Subcutaneous adipose tissue (tissue), 4 donors: Measurements from ENCODE around the gene ABCA7. TPM values are rescaled to one million over a fixed set of nuclear protein-coding genes. Genes with fewer than 3 reads are reported as not detected.

Experiments
- CTCF ChIP-seq: fragments of 450-650 bp; IDR thresholded peaks from one replicate; pipeline ENCODE4 v1.5.1; 2016; ENCODE audit warnings: low read depth, mild to moderate bottlenecking, control low read depth, antibody characterized with exemption, moderate library complexity
- total RNA-seq, 4 donors: library from RNA; depleted of rRNA; stranded (reverse); fragments of >200 nt; gene quantifications; one replicate each; pipeline ENCODE4 v1.1.0, GENCODE V29; 2016

The ABCA7 gene
- total RNA-seq, 4 donors from 2014 or later: 3.4 to 35.2 (median 12.2) TPM

DNA sequence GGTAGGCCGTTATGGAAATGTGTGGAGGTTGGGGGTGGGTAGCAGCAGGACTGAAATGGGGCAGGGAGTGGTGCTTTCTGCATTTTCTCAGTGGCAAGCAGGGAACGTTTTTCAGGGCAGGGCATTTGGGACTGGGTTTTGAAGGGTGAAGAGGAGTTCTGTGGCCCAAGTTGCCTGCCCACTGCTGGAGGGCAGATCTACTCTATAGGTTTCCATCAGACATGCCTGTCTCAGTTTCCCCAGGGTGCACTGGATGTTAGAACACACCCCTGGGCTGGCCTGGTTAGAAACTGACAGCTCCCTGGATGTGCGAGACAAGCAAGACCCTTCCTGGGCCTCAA, 40.6 kb upstream of the ABCA7 start:
- no peak for TF ChIP-seq CTCF

DNA sequence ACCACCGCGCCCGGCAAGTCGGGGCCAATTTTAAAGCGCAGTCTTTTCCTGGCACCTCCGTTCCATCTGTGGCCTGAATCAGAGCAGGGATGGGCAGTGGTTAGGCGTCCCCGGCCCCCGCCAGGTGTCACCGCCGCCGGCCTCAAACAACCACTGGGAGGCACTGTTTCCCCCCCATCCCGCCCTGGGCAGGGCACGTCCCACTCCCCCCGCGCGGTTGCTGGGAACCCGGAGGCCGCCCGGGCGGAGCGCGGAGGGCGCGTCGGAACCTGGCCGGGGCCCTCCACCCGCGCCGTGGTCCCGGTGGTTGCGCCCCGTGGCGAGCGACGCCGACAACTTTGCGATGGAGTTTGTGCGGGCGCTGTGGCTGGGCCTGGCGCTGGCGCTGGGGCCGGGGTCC, 39.8 kb upstream of the ABCA7 start, which contains the start of gene GRIN3B:
Gene GRIN3B, plus strand, starts transcription at position 325 of the 400 bp plus-strand sequence. Its CDS starts 19 bp downstream, at position 344.
- TF ChIP-seq CTCF: no peak

DNA sequence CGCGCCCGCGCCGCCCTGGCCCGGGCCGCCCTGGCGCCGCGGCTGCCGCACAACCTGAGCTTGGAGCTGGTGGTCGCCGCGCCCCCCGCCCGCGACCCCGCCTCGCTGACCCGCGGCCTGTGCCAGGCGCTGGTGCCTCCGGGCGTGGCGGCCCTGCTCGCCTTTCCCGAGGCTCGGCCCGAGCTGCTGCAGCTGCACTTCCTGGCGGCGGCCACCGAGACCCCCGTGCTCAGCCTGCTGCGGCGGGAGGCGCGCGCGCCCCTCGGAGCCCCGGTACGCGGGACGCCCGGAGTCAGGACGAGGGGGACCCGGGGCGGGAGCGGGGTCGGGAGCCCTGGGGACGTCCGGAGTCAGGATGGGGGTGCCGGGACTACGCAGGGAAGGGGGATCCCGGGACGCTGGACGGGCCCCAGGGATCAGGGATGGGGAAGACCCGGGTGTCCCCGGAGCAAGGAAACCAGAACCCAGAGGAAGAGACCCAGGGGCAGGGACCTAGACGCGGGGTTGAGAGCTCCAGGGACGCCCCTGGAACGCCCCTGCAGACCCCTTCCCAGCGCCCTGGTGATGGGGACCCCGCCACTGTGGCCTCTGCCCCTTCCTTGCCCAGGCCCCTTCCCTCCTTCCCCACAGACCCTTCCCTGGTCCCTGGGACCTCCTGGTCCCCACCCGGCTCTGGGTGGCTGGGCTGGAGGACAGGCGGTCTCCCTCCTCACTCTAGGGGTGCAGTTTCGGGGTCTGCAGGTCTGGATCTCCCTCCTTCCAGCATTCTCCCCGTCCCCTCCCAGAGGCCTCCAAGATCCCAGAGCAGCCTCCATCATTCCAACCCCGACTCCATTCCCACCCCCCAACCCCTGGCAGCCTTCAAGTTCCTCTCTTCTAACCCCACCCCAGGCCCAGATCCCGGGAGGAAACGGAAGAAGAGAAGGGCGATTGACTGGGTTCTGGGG, 39.0 kb upstream of the ABCA7 start:
- TF ChIP-seq CTCF: no peak

- TF ChIP-seq CTCF: no peak
Observed at GRCh38 chr19:1001538-1002166, 38.3 kb upstream of the ABCA7 start.

- no peak for TF ChIP-seq CTCF
Observed at GRCh38 chr19:1002600-1002999, 37.3 kb upstream of the ABCA7 start.

DNA sequence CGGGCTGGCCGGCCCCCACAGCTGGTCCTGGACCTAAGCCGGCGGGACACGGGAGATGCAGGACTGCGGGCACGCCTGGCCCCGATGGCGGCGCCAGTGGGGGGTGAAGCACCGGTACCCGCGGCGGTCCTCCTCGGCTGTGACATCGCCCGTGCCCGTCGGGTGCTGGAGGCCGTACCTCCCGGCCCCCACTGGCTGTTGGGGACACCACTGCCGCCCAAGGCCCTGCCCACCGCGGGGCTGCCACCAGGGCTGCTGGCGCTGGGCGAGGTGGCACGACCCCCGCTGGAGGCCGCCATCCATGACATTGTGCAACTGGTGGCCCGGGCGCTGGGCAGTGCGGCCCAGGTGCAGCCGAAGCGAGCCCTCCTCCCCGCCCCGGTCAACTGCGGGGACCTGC, 36.6 kb upstream of the ABCA7 start:
- TF ChIP-seq CTCF: no peak

DNA sequence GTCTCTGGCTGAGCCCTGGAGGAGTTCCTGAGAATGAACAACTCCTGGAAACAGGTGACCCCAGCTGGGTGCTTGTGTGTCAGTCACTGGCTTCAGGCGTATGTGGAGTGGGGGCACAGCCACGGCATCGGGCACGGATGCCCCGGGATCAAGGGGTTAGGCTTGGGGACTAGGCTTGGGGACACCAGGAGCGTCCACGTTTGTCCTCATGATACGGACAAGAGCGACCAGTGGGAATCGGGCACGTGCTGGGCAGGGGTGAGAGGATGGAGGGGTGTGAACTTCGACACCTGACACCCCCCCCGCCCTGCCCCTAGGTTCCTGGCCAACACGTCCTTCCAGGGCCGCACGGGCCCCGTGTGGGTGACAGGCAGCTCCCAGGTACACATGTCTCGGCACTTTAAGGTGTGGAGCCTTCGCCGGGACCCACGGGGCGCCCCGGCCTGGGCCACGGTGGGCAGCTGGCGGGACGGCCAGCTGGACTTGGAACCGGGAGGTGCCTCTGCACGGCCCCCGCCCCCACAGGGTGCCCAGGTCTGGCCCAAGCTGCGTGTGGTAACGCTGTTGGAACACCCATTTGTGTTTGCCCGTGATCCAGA, 35.6 kb upstream of the ABCA7 start:
- TF ChIP-seq CTCF: no peak
